HG03280 (cell line): Measurements from ENCODE around the gene TMCO4.

Source experiments
- ATAC-seq: cut with Tn5 transposase; IDR thresholded peaks from one replicate; pipeline ENCODE4 v1.9.1; 2021; ENCODE audit warnings: mild to moderate bottlenecking, moderate library complexity; ENCODE audit not compliant: unreplicated experiment

Gene TMCO4

GRCh38 chr1:19750882-19751276, 48.8 kb downstream of the TMCO4 start:
- ATAC-seq = no peak

GRCh38 chr1:19750101-19750881, 49.4 kb downstream of the TMCO4 start:
- no peak for ATAC-seq

GRCh38 chr1:19749685-19750084, 50.0 kb downstream of the TMCO4 start:
- no peak for ATAC-seq

GRCh38 chr1:19747761-19748160, 52.0 kb downstream of the TMCO4 start:
- no peak for ATAC-seq

DNA sequence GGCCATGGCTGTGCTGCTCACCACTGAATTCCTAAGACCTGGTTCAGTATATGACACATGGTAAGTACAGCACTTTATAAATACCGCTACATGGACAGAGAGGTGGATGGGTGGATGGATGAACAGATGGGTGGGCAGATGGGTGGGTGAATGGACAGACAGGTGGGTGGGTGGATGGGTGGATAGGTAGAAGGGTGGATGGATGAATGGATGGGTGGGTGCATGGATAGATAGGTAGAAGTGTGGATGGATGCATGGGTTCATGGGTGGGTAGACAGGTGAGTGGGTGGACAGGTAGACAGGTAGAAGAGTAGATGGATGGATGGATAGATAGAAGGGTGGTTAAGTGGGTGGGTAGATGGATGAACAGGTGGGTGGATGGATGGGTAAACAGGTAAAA, 54.8 kb downstream of the TMCO4 start:
- ATAC-seq = no peak

DNA sequence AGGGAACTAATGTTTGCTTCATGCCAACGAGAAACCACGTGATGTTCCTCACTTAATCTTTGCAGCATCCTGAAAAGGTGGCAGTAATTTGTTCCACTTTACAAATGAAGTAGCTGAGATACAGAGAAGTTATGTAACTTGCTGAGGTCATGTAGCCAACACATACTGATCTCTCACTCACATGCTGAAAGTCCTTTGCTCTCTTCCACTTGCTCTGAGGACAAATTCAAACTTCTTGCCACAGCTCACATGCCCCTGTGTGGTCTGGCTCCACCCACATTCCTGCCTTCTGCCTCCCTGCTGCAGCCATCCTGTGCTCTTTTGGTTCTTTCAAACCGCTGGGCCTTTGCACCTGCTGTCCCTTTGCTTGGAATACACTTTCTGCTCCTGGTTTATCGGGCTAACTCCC, 55.4 kb downstream of the TMCO4 start:
- no peak for ATAC-seq

DNA sequence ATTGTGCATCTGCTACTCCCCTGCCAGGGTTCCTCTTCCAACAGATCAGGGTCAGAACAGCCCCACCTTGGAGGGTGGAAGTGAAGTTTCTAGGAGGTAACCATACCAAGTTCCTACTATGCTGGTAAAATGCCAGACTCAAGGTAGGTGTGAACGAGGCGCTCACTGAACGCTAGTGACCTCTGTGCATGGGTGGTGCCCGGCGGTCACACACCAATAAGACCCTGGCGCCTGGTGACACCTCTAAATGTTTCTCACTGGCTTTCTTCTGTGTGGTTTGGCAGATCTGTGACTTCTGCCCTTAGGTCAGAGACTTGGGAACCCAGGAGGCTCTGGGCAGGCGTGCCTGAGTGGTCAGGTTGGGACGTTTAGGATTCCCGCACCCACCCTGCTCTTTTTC, 55.9 kb downstream of the TMCO4 start:
- no peak for ATAC-seq

GRCh38 chr1:19743180-19743579, 56.5 kb downstream of the TMCO4 start:
- no peak for ATAC-seq

DNA sequence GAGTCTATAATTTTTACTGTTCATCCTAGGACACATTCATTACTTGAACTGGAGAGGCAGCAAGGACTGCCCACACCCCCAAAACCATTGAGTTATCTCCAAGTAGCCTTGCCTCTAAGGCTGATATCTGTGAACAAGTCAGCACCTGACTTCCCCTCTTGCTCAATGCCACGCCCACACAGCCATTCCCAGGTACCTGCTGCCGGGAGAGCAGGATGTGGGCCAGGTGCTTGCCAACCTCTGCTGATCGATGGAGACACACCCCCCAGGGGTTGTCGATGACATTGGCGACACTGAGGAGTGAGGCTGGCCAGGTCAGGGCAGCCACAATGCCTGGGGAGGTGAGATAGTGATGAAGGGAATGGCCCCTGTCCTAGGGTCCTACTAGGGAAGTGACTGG, 60.1 kb downstream of the TMCO4 start:
- no peak for ATAC-seq

DNA sequence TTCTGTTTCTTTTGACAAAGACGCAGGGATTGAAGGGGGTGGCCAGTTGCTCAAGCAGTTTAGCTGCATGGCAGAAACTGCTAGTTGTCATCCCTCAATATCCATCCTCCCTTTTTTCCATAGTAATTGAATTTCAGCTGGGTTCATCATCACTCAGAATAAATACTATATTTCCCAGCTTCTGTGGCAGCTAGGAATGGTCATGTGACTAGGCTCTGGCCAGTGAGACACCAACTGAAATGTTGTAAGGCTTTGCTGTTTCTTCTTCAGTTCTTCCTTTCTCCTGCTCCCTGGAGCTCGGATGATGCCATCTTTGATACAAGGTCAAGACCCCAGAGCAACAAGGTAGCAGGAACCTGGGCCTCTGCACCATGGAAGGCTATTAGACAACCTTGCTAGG, 61.0 kb downstream of the TMCO4 start:
- ATAC-seq = no peak

GRCh38 chr1:19738076-19738475, 61.6 kb downstream of the TMCO4 start:
- ATAC-seq = no peak

- ATAC-seq = no peak
Observed at GRCh38 chr1:19737104-19737825, 62.5 kb downstream of the TMCO4 start.

DNA sequence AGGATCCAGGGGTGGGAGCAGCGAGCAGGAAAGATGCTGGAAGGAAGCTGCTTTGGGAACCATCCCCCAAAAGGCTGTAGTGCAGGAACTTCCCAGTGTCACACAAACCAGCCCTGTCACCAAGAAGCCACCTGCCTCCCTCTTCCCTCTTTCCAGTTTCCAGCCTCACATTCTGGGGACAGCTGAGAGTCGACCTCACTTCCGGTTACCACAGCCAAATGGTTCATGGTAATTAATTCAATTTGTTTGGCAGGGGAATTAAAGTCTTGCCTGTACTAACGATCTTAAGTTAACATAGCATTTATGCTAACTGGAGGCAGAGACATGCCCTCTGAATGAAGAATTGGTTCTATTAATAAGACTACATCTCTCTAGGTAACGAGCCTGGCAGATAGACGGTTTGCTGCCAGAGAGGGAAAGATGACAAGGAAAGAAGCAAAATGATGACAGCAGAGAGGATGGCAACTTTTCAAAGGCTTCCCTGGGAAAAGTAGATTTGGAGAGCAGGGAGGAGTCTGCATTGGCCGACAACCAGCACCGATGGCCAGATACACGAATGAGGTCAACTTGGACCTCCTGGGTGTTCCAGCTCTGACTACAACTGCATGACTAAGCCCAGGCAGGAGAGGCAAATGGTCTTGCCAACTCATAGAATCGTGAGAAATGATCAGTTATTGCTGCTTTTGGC, 64.1 kb downstream of the TMCO4 start:
- no peak for ATAC-seq

- no peak for ATAC-seq
Observed at GRCh38 chr1:19734472-19734999, 65.2 kb downstream of the TMCO4 start.

- no peak for ATAC-seq
Observed at GRCh38 chr1:19734056-19734455, 65.7 kb downstream of the TMCO4 start.

DNA sequence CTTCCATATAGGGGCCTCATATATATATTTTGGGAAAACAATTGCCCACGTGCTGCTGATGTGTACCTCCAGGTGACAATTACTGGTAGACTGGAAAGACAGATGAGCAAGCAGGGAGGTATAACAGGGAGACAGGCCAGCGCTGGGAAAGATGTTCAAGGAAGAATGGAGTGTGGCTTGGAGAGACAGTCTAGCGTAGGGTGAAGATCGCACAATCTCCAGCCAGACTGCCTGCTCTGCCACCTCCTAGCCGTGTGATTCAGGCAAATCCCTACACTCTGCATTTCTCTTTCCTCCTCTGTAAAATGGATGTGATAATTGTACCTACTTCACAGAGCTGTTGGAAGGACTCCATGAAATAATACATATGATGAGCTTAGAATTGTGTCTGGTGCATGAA, 66.1 kb downstream of the TMCO4 start:
- ATAC-seq = no peak

DNA sequence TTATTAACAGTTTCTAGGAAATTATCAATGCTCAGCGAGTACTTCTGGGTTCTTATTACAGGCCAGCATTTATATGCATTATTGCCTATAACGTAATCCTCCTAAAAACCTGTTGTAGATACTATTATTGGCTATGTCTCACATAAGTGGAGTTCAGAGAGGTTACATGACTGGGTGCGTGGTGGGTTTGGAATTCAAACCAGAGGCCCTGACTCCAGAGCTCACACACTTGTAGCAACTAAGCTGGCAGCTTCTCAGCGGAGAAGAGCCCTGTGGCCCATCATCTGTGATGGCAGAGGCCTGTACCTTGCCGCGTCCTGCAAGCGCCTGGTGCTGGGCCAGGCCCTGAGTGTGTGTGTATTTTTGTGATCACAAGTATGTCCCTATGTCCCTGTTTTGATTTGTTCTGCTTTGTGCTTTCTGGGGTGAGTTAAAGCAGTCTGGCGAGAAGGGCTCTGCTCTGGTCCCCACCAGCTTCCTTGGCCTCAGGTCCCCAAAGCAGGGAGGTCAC, 68.3 kb downstream of the TMCO4 start:
- no peak for ATAC-seq

- no peak for ATAC-seq
Observed at GRCh38 chr1:19730793-19731192, 68.9 kb downstream of the TMCO4 start.

DNA sequence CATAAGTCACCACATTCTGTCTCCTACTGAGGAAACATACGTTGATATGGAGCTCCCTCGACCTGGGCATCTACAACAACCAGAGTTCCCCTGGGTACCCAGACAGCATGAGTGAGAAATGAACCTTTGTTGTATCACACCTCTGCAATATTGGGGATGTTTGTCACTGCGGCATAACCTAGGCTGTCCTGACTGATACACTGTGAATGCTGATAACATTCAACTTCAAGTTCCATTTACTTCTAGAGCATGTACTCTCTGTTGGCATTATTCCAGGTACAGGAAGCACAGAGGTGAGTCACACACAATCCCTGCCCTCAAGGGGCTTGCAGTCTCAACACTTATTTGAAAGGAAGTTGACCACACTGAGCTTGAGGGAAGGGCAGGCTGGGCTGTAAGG, 69.5 kb downstream of the TMCO4 start:
- ATAC-seq = no peak

- ATAC-seq = no peak
Observed at GRCh38 chr1:19728413-19729145, 71.1 kb downstream of the TMCO4 start.

- ATAC-seq = no peak
Observed at GRCh38 chr1:19725606-19726005, 74.1 kb downstream of the TMCO4 start.
